Measurements from ENCODE around the gene ALDH1A3. TPM values are rescaled to one million over a fixed set of nuclear protein-coding genes. Genes with fewer than 3 reads are reported as not detected.

The ALDH1A3 gene
- polyA plus RNA-seq, 10 donors: 12.4 to 33.0 (median 20.7) TPM

DNA sequence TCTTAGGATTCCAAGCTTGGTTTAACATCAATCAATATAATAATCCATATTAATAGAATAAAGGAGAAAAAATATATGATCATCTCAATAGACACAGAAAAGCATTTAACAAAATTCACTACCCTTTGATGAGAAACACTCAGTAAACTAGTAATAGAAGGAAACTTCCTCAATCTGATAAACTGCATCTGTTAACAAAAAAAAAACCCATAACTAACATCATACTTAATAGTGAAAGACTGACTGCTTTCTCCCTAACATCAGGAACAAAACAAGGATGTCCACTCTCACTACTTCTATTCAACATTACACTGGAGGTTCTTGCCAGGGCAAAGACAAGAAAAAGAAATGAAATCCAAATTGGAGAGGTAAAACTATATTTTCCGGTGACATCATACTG is 70.1 kb downstream of the ALDH1A3 start:
- DNase-seq: no peak

DNA sequence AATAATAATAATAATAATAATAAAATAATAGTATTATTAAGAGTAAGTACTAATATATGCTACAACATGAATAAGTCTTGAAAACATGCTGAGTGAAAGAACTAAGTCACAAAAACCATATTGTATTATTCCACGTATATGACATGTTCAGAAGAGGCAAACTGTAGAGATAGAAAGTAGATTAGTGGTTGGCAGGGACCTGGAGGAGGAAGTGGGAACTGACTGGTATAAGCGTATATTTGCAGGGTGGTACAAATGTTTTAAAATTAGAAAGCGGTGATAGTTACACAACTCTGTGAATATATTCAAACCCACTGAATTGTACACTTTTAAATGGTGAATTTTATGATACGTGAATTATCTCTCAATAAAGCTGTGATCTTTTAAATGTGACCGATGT is 72.3 kb downstream of the ALDH1A3 start:
- DNase-seq: no peak

DNA sequence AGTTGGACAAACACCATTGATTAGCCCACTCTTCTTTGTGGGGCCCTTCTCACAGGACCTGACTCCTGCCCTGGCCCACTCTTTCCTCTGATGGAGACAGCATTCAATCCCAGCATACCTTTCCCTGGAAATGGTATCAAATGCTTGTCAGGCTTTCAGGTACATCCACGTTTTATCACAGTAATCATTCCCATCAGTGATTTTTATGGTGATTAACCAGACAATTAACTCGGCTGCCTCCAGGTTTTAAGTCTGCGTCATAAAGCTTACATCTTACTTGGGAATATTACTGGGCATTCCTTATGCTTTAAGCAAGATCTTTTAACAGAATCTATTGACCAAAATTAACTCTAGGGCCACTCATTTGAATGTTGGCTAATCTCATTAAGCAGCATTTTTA is 72.9 kb downstream of the ALDH1A3 start:
- DNase-seq: no peak

DNA sequence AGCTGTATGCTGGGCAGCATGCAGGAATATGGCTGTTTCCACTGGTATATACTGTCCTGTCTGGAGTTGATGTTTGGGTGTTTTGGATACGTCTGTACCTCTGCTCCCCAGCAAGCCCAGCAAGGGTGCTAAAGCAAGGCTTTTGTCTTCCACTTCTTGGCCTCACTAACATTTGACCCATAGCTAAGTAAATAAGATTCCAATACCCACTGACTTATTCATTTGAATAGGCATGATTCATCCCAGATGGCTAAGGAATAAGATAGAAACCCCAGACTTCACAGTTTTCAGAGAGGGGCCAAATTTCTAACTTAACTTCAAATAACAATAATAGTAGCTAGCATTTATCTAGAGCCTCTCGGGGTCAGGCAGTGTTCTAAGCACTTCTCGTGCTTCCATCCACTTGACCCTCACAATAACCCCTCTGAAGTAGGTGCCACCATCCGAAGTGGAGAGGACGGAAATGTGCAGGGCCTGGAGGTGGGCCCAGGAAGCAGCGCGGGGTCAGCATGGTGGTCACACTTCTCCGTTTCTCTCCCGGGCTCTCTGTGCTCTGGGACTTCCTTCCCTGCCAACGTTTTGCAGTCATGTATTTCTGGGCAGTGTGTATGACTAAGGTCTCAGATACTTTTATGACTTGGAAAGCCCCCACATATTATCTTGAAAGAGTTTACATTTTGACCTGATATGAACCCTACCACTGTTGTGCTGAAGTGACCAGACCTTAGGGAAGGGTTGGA is 78.9 kb downstream of the ALDH1A3 start:
- DNase-seq: no peak

DNA sequence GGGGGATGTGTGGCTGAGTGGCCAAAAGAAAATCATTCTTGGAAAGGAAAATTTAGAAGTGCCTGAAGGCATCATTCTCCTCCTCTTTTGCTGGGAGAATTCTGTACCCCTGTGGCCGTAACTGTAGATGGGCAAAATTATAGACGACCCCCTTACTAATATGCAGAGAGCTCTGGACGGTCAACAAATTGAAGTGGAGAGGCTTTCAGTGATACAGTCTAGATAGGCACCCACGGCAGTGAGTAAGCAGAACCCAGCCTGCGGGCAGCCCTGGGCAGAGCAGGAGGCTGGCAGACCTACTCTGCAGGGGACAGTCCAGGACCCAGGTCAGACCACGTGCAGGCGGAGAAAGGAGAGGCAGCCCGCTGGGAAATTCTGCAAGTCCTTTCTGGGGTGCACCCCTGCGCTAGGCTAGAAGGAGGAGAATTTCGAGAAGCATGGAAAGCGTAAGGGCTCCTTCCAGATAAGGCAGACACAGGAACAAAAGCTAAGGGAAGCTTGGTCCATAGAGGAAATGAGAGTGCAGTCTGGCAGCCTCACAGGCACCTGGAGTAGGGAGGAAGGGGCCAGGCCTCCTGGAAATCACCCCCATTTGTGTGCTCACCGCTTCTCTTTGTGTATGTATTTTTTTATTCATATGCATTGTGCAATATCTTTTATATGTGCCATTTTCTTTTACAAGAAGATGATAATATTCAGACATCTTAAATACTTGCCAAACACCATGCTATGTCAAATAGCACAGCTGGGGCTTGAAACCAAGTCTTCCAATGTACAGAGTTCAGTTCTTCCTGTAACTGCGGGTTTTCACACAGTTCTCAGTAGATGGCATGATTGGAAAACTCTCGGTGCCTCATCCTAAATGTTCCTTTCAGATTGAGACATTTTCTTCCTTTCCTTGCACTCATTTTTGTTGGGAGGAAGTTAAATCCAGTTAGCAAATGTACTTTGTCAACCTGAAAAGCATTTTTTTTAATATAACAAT is 79.7 kb downstream of the ALDH1A3 start:
- no peak for DNase-seq

Other genes starting within 250 kb of the ALDH1A3 start
- gene LRRK1, start 39.5 kb downstream of the ALDH1A3 start, polyA plus RNA-seq (ENCODE audit: insufficient read length in 10 of 10): 1 to 10 TPM; 4.6 to 8.7 (median 6.2) TPM

All from muscle of back (tissue), 11 donors.